ENCODE data around the gene PARD3.

DNA sequence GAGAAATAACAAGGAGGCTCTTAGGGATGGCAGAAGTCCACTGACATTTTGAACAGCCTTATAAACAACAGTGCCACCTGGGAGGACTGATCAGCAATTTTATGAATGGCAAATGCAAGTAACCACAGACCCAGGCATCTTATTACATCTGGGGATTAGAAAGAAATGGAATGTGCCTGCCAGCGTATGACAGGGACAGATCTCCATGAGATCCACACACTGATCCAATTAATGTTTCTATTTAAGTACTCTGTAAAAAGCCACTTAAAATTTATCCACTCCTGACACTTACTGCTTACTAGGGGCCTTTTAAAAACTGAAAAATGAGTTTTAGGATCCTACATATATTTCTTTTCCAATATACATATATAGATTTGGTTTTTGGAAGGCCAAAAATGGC lies 28.6 kb downstream of the PARD3 start:
- TF ChIP-seq POLR2A (IDR thresholded peaks at IDR 0.05) = no peak
- TF ChIP-seq, protein P1, sequence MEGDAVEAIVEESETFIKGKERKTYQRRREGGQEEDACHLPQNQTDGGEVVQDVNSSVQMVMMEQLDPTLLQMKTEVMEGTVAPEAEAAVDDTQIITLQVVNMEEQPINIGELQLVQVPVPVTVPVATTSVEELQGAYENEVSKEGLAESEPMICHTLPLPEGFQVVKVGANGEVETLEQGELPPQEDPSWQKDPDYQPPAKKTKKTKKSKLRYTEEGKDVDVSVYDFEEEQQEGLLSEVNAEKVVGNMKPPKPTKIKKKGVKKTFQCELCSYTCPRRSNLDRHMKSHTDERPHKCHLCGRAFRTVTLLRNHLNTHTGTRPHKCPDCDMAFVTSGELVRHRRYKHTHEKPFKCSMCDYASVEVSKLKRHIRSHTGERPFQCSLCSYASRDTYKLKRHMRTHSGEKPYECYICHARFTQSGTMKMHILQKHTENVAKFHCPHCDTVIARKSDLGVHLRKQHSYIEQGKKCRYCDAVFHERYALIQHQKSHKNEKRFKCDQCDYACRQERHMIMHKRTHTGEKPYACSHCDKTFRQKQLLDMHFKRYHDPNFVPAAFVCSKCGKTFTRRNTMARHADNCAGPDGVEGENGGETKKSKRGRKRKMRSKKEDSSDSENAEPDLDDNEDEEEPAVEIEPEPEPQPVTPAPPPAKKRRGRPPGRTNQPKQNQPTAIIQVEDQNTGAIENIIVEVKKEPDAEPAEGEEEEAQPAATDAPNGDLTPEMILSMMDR (IDR thresholded peaks at IDR 0.05) = no peak
